T-helper 9 cell (primary cell): ENCODE data around the gene PPHLN1.

Experiments used
- DNase-seq: peaks from one replicate; pipeline ENCODE4 v3.0.0-alpha.2; 2020

The PPHLN1 gene

DNA sequence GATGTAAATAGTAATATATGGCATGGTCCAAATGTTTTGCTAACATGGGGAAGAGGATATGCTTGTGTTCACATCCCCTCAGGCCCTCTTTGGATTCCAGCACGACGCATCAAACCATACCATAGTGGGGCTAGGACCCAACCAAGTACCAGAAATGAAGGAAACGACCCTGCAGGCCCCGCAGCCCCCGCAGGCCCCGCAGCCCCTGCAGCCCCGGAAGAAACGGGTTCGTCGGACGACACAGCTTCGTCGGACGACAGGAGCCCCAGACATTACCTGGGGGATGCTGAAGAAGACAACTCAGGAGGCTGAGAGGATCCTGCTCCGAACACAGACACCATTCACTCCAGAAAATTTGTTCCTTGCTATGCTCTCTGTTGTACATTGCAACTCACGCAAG, 119.9 kb downstream of the PPHLN1 start:
- DNase-seq, result no peak

DNA sequence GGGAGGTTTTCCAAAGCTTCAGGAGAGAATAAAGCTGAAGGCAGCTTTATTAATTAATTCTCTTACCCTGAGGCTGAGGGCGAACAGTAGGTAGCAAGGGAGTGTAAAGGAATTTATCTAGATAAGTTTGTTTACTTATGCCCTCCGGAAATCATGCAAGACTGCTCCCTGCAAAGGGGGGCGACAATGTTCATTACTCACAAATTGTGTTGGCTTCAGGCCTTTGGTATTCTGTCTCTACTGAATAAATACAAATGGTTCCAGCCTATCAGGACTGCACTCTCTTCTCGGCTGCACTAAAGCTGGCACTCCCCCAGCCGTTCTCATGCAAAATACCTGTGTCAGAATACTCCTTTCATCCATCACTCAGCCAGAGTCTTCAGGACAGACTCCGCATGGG, 120.8 kb downstream of the PPHLN1 start:
- no peak for DNase-seq

GRCh38 chr12:42447371-42447786, 121.4 kb downstream of the PPHLN1 start:
- no peak for DNase-seq

- DNase-seq, result no peak
Observed at GRCh38 chr12:42448841-42449240, 122.9 kb downstream of the PPHLN1 start.

GRCh38 chr12:42450248-42450647, 124.3 kb downstream of the PPHLN1 start:
- no peak for DNase-seq

DNA sequence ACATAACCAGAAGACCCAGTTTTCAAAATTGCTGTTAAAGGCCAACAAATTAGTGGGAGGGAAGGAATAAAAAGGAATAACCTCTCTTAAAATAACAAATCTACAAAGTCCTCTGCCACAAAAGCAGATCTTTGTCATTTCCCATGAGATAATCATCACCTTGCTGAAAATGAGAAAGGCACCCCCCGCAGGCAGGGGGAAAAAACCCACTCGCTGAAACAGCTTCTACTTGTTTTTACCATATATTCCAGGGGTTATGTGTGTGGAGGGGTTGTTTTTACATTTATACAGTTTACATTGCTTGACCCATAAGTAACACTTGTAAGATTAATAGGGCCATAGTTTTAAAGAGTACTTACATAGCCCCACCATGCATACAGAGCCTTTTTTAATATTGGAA, 132.6 kb downstream of the PPHLN1 start:
- no peak for DNase-seq

- no peak for DNase-seq
Observed at GRCh38 chr12:42459336-42459847, 133.4 kb downstream of the PPHLN1 start.

DNA sequence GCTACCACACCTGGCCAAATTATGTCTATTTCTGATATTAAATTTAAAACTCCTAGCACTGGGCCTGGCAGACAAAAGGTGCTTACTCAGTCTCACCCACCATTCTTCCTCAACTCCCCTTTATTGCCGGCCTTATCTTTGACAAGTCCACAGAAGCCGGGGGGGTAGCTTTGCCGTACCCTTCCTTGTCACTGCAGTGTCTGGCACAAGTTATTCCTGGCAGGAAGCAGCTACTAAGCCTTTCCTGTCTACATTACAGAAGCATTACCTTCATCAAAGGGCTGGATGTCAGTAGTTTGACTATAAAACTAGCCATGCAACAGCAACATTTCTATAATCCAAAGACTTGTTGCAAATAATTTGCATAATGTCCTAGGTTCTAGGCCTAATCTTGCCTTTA, 136.5 kb downstream of the PPHLN1 start:
- DNase-seq, result no peak

- no peak for DNase-seq
Observed at GRCh38 chr12:42463671-42464070, 137.7 kb downstream of the PPHLN1 start.

- DNase-seq, result no peak
Observed at GRCh38 chr12:42468341-42468821, 142.4 kb downstream of the PPHLN1 start.

DNA sequence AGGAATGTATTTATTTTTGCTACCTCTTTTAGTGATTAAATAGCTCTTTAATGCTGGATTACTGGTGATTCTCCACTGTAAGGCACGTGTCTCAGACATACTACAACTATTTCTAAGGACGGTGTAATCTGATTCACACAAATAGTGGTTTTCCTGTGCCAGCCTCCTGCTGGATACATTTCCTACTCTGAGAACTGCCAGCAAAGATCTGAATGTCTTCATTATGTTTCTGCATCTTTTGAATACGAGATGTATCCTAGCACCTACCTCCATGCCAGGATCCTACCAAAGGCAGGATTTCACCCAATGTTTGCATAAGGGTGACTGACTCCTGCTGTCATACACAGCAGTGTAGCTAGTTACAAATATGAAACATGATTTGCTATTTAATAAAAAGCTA, 143.0 kb downstream of the PPHLN1 start:
- DNase-seq, result no peak

DNA sequence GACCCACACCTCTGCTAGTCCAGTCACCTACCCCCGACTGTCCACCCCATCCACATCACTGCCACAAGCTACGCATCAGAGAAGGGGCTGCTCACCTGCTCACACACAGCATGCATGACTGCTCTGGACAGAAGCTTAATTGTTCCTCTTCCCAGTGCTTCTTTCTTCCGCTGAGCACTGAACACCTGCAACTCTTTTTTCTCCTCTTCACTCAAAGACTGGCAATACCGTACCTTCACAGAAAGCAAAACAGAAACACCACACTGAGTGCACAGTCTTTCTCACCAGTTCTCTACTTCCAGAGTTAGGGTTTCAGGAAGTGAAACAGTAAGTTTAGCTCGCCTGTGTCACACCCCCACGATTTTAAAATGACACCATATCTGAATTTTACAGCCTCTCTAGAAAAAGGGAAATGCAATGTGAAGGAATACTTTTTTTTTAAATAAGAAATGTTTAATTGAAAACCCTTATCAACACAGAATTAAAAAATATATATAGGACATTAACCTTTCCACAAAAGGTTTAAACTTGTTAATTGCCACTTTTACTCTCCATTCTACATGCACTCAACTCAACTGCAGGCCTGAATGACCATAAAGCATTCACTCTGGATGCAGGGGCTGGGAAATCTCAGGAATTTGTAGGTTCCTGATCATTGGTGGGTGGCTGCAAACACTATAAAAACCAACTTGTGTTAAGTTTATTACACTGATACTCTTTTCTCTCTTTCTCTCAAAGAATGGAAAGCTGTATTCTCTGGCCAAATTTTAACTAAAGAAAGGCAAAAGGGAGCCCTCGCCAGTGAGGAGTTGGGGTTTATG, 143.6 kb downstream of the PPHLN1 start:
- no peak for DNase-seq

DNA sequence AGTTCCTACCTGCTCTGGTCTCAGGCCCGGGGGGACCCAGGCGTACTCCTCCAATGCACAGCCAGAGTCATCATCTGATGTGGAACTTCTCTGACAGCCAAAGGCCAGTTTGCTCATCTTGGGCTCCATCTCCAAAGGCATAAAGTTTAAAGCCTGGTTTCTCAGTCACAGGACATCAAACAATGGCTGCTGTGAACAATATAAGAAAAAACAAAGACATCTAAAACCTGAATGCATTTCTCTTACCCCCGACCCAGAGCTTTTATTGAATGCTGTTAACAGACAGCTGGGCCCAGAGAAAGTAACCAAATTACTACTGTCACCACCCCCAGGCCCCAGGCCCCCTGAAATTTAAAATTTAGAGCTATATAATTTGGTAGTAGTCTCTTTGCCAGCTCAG, 146.4 kb downstream of the PPHLN1 start:
- no peak for DNase-seq

DNA sequence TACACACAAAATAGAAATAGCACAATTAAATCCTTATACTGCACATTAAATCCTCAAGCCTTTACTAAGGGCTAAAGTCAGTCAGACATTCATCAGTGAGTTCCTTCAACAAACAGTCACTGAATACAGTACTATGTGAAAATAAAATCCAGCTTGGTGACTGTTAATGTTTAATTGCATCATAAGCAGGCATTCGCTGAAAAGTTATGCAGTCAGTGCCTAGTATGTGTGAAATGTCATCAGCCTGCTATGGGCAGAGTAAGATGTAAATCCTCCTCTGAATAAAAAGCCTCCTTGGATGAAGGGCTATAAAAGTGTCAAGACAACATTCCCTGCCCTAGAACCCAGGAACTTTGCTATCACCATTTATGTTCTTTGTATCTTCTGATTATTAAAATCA, 147.2 kb downstream of the PPHLN1 start:
- no peak for DNase-seq

- DNase-seq, result no peak
Observed at GRCh38 chr12:42473561-42473960, 147.6 kb downstream of the PPHLN1 start.

- no peak for DNase-seq
Observed at GRCh38 chr12:42474391-42474790, 148.4 kb downstream of the PPHLN1 start.

DNA sequence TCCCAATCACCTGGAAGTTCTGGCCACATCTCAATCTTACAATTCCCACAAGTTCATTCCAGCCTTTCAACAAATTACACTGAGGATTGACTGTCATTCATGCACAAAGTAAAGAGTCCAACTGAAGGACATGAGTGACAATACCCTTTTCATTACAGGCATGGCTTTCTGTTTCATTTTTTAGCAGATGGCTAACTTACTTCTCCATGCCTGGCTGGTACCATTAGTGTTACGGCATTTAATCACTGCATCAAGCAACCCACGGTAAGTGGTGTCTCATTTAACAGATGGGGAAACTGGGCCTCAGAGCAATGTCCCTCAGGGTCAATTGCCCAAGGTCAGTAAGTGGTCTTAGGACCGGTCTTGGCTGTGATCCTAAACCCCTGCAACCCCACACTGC, 149.1 kb downstream of the PPHLN1 start:
- no peak for DNase-seq

DNA sequence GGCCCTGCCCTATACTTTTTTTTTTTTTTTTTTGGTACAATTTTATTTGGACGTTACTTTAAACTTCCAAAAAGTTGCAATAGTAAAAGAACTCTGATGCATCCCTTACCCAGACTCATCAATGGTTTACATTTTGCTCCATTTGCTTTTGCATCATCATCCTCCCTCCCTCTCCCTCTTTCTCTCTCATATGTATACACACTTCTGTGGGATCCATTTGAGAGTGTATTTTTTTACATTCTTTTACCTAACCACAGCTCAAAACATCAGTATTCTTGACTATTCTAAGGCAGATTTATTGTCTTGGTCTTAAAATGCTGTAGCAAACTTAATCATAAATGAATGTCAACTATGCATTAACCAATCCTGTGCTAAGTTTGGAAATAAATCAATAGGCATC, 152.0 kb downstream of the PPHLN1 start:
- DNase-seq, result no peak

DNA sequence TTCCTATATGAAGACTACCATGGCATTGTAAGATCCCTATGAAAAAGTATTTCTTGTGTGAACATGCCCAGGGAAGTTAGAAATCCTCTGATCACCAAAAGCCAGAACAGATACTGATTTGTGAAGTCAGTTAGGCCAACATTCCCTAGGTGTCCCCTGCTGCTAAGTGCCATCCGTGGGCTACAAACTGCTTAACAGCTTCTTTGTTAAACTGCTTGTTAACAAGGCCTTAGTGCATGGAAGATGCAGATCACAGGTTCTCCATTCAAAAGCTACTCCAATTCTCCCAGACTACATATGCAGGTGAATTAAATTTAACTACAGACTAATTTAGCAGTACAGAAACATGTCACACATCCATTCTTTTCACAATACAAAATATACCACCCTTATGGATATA, 155.4 kb downstream of the PPHLN1 start:
- DNase-seq, result no peak

GRCh38 chr12:42482041-42482747, 156.2 kb downstream of the PPHLN1 start:
- DNase-seq, result no peak

GRCh38 chr12:42482748-42483520, 157.0 kb downstream of the PPHLN1 start:
- DNase-seq, result peak; percentile 25

- no peak for DNase-seq
Observed at GRCh38 chr12:42483521-42483790, 157.5 kb downstream of the PPHLN1 start.

- no peak for DNase-seq
Observed at GRCh38 chr12:42484996-42485395, 159.0 kb downstream of the PPHLN1 start.

DNA sequence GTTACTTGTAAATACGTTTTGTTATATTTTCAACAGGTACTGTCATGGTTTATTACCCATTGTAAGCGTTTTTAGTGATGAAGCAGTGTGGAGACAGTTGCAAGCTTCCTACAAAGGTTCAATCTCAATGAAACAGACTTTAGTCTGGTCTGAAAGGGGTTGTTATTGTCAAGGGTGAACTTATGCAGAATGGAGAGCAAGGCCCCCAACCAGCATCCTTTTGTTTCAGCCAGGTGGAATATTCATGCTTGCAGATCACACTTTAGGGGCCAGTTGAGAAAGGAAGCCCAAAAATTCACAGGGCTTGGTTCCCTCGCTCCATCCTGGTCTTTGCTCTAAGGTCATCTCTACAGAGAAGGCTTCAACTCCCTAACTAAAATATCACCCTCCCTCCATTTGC, 159.9 kb downstream of the PPHLN1 start:
- DNase-seq, result no peak
